Measurements from ENCODE around the gene CD74. TPM values are rescaled to one million over a fixed set of nuclear protein-coding genes. Genes with fewer than 3 reads are reported as not detected.
A peak's percentile ranks its signal among the peaks of the same experiment; 100 is the strongest.

The CD74 gene
- total and polyA plus RNA-seq, 2 of the 13 experiments (the other 11 are each of a cell fraction or from before 2014, with no cell fraction given) = 34.1 to 84.4 TPM

DNA sequence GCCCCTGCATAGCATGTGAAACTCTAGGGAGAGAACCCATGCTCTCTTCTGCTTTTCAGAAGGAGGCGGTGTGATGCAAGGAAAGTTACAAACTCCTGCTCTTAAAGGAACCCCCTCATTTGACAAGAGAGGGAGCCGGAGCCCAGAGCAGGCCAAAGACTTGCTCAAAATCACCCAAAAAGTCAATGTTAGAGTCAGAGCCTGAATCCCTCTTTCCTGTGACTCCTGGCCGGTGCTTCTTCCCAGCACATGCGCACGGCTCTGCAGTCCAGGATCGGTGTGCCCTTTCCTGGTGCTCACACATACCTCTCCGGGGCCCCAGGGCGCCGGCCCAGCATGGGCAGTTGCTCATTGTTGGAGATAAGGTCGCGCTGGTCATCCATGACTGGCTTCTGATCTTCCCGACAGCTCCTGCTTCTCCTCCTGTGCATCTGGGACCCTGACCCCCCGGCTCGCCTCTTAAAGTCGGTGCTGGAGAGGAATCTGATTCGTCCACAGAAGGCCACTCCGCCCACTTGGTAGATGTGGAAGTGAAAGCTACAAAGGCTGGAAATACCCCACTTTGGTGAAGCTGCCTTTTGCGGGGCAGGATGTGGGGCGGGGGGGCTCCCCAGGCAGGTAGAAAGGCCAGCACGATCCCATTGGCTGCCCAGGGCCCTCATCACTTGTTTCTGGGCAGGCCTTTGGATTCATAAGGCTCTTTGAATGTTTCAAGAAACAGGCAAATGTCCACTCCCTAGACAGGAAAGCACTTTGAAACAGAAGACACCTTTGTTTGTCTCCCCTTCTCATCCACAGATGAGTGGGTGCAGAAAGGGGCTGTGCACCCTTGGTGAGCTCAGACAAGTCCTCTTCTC, at the start of gene CD74 (continued):
- TF ChIP-seq HNF1A (IDR thresholded peaks at IDR 0.05; ENCODE audit: low read depth) (no peak), HNF1A (CRISPR knock-in tag; IDR thresholded peaks at IDR 0.05; ENCODE audit: borderline replicate concordance) (peak; percentile 50; the same call in 1 of the 2 replicates), PHF21A (CRISPR knock-in tag; IDR thresholded peaks at IDR 0.05) (peak; percentile 93), MTF1 (CRISPR knock-in tag; IDR thresholded peaks at IDR 0.05) (peak; percentile 78; the same call in 1 of the 2 replicates), YEATS2 (CRISPR knock-in tag; IDR thresholded peaks at IDR 0.05; ENCODE audit: borderline replicate concordance) (no peak), ZEB1 (IDR thresholded peaks at IDR 0.05; ENCODE audit: insufficient replicate concordance, low read depth) (peak; percentile 91), EZH2 (conservative IDR thresholded peaks at IDR 0.05; ENCODE audit: low read depth, low read length) (no peak), CHD2 (IDR thresholded peaks at IDR 0.05; ENCODE audit: low read depth, low read length) (no peak), XRCC5 (optimal IDR thresholded peaks at IDR 0.05; ENCODE audit: low read length) (peak; percentile 66), LCORL (IDR thresholded peaks at IDR 0.05) (no peak), LCORL (CRISPR knock-in tag; IDR thresholded peaks at IDR 0.05) (peak; percentile 66), ARNTL (CRISPR knock-in tag; IDR thresholded peaks at IDR 0.05) (0 out of 2 replicates have a peak, but pooled peaks have one; percentile 26), ZNF451 (CRISPR knock-in tag; IDR thresholded peaks at IDR 0.05) (no peak), ZXDC (CRISPR knock-in tag; IDR thresholded peaks at IDR 0.05) (no peak; the same call in 1 of the 2 replicates), SKI (IDR thresholded peaks at IDR 0.05; ENCODE audit: partially characterized antibody) (no peak), IRF2 (CRISPR knock-in tag; IDR thresholded peaks at IDR 0.05) (no peak), NFATC3 (CRISPR knock-in tag; IDR thresholded peaks at IDR 0.05) (no peak), ZNF180 (CRISPR knock-in tag; IDR thresholded peaks at IDR 0.05; ENCODE audit: borderline replicate concordance, low read depth) (no peak), ZNF687 (CRISPR knock-in tag; IDR thresholded peaks at IDR 0.05) (peak; percentile 90)

Measured in HepG2 (cell line).